GM12801 (cell line): ENCODE data around the gene TNS3.

Experiments
- TF ChIP-seq, protein P1 (sequence below): IDR thresholded peaks from one replicate; pipeline ENCODE4 v1.5.1; 2011; ENCODE audit warnings: control low read depth; ENCODE audit not compliant: insufficient read length; ENCODE audit errors: extremely low read depth

Gene TNS3

DNA sequence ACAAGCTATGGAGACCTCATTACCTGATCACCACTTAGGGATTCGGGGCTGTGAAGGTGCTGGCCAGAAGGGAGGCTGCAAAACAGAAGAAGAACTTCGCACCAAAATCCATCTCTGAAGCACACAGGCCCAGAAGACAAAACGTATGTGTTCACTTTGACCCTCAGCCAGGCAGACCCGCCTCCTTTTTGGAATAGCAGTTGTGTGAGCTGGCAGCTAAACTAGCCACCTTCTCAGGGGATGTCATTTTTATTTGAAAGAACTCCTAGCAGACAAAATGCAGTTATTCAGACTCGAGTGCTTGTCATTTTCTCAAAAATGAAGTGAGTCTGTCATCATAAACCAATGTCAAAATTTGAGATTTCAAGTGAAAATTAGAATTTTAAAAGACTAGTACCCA is 71.7 kb downstream of the TNS3 start:
- TF ChIP-seq, protein P1, sequence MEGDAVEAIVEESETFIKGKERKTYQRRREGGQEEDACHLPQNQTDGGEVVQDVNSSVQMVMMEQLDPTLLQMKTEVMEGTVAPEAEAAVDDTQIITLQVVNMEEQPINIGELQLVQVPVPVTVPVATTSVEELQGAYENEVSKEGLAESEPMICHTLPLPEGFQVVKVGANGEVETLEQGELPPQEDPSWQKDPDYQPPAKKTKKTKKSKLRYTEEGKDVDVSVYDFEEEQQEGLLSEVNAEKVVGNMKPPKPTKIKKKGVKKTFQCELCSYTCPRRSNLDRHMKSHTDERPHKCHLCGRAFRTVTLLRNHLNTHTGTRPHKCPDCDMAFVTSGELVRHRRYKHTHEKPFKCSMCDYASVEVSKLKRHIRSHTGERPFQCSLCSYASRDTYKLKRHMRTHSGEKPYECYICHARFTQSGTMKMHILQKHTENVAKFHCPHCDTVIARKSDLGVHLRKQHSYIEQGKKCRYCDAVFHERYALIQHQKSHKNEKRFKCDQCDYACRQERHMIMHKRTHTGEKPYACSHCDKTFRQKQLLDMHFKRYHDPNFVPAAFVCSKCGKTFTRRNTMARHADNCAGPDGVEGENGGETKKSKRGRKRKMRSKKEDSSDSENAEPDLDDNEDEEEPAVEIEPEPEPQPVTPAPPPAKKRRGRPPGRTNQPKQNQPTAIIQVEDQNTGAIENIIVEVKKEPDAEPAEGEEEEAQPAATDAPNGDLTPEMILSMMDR: no peak

DNA sequence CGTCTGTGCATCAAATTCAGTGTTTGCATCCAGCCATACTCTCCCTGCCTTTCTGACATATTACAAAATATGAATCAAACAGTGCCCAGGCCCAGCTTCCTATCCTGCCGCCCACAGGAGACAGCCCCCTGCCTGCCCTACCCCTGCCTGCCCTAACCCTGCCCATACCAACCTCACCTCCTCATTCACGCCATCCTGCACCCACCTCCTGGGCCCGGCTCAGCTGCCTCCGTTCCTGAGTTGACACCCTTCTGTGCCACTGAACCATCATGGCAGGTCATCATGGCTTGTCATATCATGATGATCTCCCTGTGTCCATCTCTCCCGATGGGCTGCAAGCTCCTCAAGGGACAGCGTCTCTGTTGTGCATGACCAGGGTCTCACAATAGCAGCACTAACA is 72.3 kb downstream of the TNS3 start:
- TF ChIP-seq, protein P1: no peak

DNA sequence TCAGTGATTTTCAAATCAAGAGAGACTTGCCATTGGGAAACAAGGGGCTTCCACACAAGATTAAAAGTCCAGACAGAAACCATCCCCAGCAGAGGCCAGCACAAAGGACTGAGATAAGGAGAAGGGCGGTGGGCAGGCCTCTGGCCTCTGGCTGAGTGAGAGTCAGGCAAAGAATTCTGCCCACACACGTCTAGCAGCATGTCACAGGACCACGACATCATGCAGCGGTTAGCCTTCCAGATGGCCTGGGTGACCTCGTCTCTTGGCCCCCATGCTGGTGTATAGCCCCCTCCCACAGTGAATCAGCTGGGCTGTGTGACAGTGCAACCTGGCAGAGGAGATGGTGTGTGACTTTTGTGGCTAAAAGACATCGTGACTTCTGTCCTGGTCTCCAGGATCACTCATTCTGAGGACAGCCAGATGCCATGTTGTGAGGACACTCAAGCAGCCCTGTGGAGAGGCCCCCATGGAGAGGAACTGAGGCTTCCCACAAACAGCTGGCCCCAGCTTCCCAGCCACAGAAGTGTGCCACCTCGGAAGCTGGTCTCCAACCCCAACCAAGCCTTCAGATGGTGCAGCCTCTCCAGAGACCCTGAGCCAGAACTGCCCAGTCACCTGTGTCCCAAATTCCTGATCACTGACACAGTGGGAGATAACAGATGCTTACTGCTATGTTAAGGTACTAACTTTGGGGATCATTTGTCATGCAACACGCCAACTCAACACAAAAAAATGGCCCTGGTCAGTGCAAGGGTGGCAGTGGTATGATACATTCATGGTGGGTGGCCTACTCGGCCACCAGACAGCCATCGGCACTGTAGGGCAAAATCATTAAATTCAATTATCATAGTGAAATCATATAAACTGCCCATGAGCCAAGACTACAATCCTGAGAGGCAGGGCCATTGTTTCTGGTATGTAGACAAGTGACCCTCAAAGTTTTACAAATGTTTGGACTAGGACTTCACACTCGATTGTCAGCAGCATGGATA is 73.2 kb downstream of the TNS3 start:
- TF ChIP-seq, protein P1: no peak

DNA sequence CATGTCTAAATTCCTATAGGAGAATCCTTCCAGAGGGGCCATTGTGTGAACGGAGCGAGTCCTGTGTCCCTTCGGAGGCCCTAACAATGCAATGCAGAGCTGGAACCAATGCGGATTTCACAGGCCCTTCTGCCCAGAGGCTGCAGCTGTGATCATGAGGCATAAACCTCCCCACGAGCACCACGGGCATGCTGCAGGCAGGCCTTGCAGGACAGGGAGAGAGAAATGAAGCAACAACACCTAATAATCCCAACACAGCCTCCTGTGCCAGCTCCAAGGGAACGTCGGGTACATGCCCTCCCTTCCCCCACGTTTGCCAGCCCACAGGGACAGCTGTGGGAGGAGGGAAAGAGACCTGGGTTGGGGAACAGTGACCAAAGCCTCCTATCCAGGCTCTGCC is 74.4 kb downstream of the TNS3 start:
- TF ChIP-seq, protein P1: no peak

DNA sequence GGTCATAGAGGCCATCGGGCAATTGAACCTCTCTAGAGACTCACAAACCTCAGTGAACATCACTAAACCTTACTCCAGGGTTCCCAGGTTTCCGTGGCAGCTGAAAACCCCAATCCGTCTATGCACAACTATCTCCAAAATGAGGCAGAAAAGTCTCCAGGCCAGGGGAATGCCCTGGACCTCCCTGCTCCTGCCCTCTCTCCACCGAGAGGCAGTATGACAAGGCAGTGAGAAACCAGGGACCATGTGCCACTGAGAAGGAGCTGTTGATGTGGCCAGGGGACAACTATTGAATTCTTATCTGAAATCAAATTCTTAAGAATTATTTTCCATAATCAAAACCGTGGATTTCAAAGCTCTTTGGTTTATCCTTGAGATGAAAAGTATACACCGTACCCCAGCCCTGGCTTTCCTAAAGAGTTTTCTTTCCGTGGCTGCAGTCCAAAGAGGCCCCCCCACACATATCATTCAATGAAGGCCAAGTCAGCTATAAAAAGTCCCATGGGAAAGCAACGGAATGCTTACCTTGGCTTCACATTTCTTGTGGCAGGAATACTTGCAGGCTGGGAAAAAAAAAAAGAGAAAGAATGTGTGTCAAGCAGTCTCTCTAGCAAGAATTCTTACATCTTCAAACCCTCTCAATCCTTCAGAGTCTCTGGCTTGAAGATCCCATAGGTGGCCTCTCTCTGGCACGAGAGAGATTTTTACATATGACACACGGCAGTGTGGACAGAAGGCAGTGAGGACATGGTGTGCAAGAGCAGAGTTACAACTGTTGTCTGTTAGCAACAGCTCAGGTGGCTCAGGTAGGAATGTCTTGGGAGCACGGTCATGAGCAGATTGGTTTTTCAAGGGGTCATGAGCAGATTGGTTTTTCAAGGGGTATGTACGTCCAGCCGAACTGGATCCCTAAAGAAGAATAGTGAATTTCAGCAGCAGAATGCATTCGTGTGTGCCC is 75.2 kb downstream of the TNS3 start:
- TF ChIP-seq, protein P1: no peak

DNA sequence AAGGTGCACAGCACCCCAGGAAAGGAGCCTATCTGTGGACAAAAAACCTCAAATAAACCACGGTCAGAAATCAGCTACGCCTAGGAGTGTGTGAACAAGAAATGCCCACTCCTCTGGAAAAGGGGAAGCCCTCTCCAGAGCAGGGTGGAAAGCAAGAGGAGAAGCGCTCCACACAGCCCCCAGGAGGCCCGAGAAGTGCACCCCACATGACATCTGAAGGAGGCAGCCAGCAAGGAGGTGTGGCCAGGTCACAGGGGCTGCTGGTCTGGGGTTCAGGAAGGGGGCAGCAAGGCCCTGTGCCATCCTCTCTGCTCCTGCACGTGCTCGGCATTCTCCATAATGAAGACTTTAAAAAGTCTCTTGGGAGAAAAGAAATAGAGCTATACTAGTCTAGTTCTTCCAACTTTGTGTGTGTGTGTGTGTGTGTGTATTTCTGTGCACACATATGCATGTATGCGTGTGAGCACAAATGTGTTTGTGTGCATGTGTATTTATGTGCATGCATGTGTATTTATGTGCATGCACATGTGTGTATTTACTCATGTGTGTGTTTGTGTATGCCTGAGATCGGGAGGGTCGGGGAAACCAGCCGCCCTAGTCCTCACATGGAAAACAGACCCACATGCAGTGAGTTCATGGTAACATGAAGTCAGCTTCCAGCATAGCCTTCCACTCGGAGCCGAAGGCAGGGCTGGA is 76.5 kb downstream of the TNS3 start:
- TF ChIP-seq, protein P1: no peak
